Loucy (cell line): ENCODE data around the gene SLC16A10.

ENCODE experiments used
- EZH2phosphoT487 ChIP-seq: fragments of 200-600 bp; IDR thresholded peaks from 2 replicates; pipeline ENCODE4 v1.6.1; 2018; ENCODE audit warnings: antibody characterized with exemption, mild to moderate bottlenecking, moderate library complexity, borderline replicate concordance
- TF ChIP-seq, protein P1 (sequence below): fragments of 200-600 bp; sonication (generic); conservative IDR thresholded peaks from 2 replicates; pipeline ENCODE4 v1.5.1; 2014; ENCODE audit warnings: mild to moderate bottlenecking, antibody characterized with exemption, low read length

DNA sequence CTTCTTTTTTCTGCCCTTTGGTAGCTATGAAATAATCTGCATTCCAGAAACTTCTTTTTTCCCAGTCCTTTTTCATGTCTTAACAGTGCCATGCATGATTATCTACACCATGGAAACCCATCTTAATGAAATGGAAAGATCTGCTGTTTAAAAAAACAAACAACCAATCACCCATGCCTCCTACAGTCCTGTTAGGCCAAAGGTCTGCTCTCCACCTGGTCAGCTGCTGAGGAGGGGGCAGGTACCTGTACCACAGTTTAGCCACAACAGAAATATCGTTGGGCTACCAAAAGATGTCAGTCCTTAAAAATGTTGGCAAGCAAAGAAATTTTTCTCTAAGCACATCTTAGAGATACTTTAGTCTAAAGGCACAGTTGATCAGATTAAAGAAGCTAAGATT lies 112.6 kb downstream of the SLC16A10 start:
- TF ChIP-seq, protein P1, sequence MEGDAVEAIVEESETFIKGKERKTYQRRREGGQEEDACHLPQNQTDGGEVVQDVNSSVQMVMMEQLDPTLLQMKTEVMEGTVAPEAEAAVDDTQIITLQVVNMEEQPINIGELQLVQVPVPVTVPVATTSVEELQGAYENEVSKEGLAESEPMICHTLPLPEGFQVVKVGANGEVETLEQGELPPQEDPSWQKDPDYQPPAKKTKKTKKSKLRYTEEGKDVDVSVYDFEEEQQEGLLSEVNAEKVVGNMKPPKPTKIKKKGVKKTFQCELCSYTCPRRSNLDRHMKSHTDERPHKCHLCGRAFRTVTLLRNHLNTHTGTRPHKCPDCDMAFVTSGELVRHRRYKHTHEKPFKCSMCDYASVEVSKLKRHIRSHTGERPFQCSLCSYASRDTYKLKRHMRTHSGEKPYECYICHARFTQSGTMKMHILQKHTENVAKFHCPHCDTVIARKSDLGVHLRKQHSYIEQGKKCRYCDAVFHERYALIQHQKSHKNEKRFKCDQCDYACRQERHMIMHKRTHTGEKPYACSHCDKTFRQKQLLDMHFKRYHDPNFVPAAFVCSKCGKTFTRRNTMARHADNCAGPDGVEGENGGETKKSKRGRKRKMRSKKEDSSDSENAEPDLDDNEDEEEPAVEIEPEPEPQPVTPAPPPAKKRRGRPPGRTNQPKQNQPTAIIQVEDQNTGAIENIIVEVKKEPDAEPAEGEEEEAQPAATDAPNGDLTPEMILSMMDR = no peak
- TF ChIP-seq EZH2phosphoT487 = no peak
